Loucy (cell line): Measurements from ENCODE around the gene LGALS9.

Source experiments
- EZH2phosphoT487 ChIP-seq: fragments of 200-600 bp; IDR thresholded peaks from 2 replicates; pipeline ENCODE4 v1.6.1; 2018; ENCODE audit warnings: antibody characterized with exemption, mild to moderate bottlenecking, moderate library complexity, borderline replicate concordance
- TF ChIP-seq, protein P1 (sequence below): fragments of 200-600 bp; sonication (generic); conservative IDR thresholded peaks from 2 replicates; pipeline ENCODE4 v1.5.1; 2014; ENCODE audit warnings: mild to moderate bottlenecking, antibody characterized with exemption, low read length

DNA sequence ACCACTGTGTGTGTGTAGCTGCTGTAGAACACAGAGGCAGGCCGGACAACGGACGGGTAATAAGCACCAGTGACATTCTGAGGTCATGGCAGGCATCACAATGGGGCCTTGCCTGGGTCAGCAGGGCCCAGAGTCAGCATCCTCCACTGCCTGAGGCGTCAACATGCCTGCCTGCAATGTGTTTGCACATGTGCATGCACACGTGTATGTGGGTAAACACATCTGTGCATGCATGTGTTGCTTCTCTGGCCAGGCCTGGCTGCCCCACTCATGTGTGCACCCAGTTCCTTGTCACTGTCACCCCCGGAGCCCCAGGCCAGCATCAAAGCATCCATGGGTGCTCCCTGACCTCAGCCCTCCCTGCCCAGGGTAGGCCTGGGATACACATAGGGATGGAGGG, 43.3 kb downstream of the LGALS9 start:
- TF ChIP-seq, protein P1, sequence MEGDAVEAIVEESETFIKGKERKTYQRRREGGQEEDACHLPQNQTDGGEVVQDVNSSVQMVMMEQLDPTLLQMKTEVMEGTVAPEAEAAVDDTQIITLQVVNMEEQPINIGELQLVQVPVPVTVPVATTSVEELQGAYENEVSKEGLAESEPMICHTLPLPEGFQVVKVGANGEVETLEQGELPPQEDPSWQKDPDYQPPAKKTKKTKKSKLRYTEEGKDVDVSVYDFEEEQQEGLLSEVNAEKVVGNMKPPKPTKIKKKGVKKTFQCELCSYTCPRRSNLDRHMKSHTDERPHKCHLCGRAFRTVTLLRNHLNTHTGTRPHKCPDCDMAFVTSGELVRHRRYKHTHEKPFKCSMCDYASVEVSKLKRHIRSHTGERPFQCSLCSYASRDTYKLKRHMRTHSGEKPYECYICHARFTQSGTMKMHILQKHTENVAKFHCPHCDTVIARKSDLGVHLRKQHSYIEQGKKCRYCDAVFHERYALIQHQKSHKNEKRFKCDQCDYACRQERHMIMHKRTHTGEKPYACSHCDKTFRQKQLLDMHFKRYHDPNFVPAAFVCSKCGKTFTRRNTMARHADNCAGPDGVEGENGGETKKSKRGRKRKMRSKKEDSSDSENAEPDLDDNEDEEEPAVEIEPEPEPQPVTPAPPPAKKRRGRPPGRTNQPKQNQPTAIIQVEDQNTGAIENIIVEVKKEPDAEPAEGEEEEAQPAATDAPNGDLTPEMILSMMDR = no peak
- no peak for TF ChIP-seq EZH2phosphoT487
